GM08714 (cell line): ENCODE measurements around the gene LRRC10B.

Experiments used
- H3K4me3 ChIP-seq: fragments of 200-500 bp; sonication (Bioruptor generic); 2 replicates; pipeline ENCODE4 v1.5.1; 2014; ENCODE audit warnings: mild to moderate bottlenecking, low read length, inconsistent platforms
- ZNF274 ChIP-seq: IDR thresholded peaks from 2 replicates; pipeline ENCODE4 v1.6.1; 2012; ENCODE audit warnings: mild to moderate bottlenecking, low read depth, low read length

The LRRC10B gene

DNA sequence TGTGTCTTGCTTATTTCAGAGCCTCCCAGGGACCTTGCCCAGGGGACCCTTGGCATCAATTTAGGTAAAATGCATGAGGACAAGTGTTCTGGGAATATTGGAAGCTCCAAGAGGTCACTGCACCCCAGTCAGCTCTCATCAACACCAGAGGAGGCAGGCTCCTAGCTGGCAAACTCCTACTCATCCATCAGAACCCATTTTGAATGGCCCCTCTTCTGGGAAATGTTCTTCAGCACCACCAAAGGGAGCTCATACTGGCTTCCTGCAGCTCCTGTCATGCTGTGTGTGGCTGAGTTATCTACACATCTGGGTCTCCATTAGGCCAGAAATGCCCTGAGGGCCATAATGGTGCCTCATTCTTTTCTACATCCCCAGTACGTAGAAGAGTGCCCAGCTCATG is 17.7 kb downstream of the LRRC10B start:
- no peak for TF ChIP-seq ZNF274
- no peak overlapping the region for H3K4me3 ChIP-seq

DNA sequence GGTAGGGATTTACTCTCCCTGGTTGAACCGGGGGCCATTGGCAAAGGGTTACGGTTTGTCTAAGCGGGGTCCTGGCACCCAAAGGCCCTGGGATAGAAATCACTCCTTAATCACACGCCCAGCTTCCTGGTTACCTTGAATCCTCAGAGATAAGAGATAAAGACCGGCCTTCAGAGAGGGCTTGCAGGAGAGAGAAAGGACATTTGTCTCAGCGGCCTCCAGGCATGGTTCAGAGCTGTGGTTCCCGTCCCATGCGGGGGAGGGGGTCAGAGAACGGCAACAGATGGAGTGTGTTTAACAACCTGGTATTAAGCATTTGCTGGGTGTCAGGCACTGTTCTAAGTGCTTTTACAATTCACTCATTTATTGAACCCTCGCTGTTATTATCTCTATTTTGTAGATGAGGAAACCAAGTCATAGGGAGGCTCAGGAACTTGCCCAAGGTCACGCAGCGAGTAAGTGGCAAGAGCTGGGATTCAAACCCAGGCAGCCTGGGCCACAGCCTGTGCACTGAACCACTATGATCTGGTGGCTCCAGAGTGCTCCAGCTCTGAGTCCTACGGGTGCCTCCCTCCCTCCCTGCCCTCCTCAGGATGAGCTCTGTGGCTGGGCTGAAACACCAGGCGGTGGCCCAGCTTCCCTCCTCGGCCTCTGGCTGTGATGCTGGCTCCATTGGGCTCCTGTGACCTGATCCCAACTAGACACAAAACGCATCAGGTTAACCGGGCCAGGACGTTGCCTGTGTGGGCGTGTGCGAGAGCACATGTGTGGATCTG is 18.6 kb downstream of the LRRC10B start:
- TF ChIP-seq ZNF274 = no peak
- H3K4me3 ChIP-seq = no peak overlapping the region

DNA sequence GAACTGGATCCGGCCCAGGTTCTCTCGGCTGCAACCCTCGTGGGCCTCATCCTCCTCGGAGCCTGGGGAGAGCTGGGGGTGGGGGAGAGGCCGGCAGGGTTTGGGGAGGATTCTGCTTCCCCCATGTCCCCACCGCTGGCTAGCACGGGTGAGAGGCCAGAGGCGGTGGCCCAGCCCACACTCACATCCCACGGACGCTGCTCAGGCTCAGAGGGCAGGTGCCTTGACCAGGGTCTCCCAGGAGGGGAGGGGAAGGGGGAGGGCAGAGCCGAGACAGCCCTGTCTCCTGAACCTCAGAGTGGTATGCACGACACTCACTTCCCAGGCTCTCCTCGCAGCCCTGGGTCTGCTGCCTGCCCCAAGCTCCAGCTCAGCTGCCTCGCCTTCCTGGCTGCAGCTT is 19.6 kb downstream of the LRRC10B start:
- no peak overlapping the region for H3K4me3 ChIP-seq
- no peak for TF ChIP-seq ZNF274

DNA sequence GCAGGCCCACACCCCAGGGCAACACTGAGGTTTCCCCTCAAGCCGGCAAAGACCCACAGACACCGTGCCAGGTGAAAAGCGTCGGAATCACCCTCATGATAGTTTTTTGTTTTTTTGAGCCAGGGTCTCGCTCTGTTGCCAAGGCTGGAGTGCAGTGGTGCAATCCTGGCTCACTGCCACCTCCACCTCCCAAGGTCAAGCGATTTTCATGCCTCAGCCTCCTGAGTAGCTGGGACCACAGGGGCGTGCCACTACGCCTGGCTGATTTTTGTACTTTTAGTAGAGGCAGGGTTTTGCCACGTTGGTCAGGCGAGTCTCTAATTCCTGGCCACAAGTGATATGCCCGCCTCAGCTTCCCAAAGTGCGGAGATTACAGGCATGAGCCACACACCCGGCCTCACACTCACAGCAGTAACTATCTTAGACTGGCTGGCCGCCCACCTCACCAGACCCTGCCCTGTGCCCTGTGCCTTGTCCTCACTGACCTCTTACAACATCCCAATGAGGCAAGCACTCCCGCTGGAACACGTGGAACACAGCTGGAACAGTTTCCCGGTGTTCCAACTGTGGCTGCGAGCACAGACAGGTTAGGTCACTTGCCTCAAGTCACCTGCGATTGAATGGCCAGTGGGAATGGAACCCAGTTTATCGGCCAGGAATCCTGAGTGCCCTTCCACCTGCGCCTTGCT is 21.1 kb downstream of the LRRC10B start:
- no peak for TF ChIP-seq ZNF274
- no peak overlapping the region for H3K4me3 ChIP-seq

DNA sequence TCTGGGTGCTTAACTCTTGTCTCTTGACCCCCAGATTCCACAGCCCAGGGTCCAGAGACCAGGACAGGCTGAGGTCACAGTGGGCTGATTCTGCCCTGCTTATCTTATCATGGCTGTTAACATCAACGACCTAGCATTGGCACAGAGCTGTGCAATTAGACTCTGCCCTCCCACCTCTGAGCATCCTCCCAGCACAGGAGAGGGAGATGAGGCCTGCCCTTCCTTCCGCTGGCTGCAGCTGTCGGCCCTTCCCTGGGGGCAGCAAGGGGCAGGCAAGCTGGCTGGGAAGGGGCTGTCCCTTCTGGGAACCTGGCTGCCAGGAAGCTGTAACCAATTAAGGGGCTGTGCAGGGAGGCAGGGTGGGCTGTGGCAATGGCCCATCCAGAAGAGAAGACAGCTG is 22.5 kb downstream of the LRRC10B start:
- H3K4me3 ChIP-seq = no peak overlapping the region

DNA sequence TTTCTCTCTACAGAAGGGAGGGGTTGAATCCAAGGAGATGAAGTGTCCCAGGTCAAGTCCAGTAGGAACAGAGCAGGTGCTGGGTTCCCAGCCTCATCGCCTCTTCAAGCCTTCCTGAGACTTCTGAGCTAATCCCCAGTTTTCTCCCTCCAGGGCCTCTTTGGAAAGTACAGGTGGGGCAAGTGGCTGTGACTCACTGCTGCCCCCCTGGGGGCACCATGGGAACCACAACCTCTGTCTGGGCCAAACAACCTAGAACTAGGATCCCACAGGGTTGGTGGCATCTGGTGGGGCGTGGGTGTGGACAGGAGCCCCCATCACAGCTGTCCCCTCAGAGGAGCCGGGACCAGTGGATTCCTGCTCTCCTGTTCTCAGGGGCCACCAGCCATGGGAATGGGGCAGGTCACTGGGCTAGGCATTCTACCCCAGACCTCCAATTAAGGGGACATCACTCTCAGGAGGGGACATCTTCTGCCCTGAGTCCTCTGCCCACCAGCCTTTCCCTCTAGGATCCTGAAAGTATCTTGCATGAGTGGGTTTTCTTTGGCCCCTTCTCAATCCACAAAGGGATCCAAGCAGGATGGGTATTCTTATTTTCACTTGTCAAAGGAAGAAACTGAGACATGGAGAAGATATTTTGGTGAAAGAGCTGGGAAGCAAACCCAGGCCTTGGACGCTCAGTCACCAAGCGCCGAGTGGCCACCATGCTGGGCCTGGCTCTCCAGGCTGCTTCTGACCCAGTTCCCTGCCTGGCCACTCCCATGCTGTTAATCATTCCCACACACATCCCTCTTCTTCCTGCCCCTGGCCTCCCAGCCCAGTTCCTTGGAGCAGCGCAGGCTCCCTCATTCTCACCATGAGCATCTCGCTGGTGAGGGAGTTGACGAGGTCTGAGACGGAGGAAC is 23.8 kb downstream of the LRRC10B start:
- H3K4me3 ChIP-seq = no peak overlapping the region
- no peak for TF ChIP-seq ZNF274

More for the DNA sequence above, 22.5 kb downstream of the LRRC10B start:
- no peak for TF ChIP-seq ZNF274

DNA sequence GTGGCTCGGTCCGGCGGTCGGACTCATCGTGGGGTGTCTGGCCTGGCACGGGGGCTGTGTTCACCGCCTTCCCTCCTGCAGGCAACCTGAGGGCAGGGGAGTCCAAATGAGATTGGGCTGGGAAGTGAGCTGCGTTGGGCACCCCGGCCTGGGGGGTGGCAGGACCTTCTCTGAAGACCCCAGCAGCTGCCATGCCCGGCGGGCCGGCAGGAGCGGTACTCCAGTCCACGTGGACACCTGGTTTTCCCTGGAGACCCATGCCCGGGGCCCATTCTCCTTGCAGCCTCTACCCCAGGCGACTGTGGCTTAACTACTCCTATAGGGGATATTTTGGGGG is 24.5 kb downstream of the LRRC10B start:
- no peak overlapping the region for H3K4me3 ChIP-seq
- TF ChIP-seq ZNF274 = no peak

DNA sequence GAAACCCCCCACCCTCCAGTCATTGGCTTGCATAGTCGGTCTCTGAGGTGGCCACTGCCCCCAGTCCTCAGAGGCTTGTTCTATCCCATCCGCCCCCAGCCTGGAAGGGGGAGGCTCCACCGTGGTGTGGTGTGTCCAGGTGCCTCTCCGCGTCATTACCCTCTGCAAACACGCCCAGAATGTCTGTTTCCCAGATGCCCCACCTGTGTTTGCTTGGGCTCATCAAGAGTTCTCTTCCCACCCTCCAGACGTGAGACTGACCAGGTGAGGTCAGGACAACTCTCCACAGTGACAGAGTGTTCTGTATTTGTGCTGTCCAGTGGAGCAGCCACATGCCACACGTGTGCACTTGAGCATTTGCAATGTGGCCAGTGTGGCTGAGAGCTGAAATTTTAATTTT is 24.9 kb downstream of the LRRC10B start:
- no peak overlapping the region for H3K4me3 ChIP-seq
- TF ChIP-seq ZNF274 = no peak

DNA sequence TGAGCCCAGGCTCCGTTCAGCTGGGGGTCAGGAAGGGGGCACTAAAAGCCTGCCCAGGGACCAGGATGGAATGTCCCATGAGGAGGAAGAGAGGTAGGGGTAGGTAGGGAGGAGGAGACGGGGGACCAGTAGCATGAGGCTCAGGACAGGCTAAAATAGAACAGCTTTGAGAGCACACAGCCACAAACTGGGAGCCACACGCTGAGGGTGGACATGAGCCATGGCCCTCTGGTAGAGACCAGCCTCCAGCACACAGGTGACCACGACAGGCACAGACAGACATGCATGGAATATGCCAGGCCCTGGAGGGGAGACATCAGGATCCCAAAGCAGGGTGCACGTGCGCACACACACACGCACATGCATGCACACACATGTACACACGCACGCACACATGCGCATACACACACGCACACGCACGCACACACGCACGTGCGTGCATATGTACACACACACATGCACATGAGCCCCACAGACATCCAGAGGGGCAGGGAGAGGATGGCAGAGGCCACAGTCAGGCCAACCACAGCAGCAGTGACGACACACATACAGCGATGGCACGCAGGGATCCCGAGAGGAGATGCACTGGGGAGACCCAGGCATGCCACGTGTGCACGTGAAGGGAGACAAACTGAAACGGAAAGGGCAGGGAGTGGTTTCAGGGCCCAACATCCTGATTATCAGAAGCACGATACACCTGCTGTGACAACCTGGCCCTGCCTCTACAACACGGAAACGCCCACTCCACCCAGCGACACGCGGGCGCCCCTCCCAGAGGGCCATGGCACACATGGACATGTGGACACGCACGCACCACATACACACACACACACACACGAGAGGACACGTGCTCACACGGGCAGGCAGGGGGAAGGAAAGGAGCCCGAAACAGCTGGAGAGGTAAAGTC is 25.7 kb downstream of the LRRC10B start:
- H3K4me3 ChIP-seq = no peak overlapping the region
- TF ChIP-seq ZNF274 = no peak

DNA sequence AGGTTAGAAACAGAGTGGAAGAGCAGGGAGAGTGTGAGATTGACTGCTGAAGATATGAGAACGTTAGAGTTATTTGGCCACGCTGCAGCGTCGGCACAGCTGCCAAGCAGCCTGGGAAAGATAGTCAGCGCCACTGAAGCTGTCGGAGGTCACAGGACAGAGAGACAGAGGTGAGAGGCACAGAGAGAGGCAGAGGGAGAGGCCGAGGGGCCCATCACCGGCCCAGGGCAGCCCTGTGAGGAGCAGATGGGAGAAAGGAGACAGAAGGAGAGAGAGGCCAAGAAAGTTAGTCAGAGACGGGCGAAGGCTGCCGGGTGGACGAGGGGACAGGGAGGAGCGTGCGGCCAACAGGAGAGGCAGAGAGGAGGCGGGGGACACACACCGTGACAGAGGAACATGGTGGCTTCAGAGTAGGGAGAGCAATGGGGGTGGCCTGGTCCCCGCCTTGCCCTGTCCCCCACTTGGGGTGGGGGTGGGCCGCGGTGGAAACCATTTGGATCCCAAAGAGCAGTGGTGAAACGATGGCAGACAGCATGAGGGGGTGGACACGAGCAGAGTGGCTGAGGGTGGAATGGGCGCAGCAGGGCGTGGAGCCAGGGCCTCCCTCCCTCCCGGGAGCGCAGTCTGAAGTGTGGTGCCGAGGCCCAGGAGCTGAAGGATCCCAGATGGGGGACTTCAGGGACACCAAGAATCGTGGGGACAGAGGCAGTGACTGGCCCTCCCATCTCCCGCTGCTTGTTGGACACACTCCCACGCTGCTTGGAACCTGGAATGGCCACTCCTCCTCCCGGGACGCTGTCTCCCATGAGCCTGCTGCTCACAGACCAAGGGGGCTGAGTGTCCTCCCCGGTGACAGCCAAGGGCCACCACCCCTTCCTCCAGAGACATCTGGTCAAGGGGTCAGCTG is 26.6 kb downstream of the LRRC10B start:
- no peak overlapping the region for H3K4me3 ChIP-seq
- TF ChIP-seq ZNF274 = no peak

DNA sequence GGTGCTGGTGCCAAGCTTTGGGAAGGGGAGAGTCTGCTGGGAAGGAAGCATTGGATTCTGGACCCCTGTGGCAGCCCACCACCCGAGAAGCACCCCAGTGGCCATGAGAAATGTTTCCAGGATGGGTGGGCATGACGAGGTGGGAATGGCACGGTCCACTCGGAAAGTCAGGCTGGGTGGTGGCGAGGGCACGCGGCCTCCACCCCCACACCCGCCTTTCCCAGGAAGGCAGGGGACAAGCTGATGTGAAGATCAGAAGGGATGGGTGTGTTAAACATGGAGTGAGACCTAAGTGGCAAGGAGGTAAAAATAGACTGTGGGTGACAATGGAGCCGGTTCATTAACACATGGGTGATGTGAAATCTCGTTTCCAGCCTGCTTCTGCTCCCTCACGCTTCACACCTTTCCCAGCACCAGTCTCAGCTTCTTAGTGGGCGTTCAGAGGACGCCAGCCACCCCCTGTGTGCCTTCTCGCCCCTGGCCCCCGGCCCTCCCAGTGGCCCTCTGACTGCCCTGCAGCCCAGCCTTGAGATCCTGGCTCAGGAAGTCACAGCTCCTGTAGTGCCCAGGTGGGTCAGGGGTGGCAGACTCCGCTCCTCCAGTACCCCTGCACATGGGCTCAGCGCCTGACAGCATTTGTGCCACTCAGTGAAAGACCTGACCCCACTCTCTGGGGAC is 27.6 kb downstream of the LRRC10B start:
- no peak for TF ChIP-seq ZNF274
- H3K4me3 ChIP-seq = no peak overlapping the region

DNA sequence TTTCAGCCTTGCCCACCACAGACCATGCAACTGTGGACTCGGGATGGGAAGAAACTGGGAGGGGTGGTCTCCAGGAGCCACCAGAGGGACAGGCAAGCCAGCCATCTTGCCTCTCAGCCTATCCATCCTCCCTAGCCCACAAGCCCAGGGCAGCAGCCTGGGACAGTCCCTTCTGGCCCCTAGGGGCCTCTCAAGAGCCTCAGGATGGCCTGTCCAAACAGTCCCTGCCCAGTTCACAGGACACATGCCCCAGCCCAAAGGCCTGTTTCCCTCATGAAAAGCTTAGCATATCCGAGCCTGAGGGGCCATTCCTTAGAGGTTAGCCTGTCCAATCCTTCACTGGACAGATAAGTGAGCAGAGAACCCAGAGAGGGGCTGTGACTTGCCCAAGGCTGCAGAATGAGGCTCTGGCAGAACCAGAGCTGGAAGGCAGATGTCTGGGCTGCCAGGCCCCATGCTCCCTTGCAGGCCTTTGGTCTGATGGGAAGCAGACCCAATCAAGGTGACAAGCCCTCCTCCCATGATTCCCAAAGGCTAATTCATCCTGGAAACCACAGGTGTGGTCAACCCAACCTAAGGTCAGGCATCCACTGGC is 28.2 kb downstream of the LRRC10B start:
- H3K4me3 ChIP-seq = no peak overlapping the region
- TF ChIP-seq ZNF274 = no peak

DNA sequence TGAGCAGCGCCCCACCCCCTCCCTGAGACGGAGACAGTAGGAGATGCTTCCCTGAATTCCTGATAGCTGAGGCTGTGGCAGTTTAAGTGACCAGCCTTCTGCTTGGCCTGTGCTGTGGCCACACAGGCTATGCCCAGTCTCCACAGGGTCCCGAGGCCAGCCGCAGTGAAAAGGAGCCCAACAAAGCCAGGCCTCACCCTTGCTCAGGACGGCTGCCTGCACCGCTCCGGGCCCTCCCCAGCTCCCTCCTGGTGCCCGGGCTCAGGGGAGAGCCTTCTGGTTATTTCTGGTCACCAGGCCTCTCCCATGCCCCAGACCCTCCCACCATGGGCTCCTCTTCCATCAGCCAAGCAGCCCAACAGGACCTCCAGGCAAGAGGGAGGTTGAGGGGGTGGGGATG is 28.8 kb downstream of the LRRC10B start:
- no peak for TF ChIP-seq ZNF274
- no peak overlapping the region for H3K4me3 ChIP-seq
